ENCODE data around the gene ASPHD2. TPM values are rescaled to one million over a fixed set of nuclear protein-coding genes. Genes with fewer than 3 reads are reported as not detected.

ASPHD2 gene
- total RNA-seq, 3 donors from 2014 or later, result 0.59 to 1.3 (median 0.64) TPM

DNA sequence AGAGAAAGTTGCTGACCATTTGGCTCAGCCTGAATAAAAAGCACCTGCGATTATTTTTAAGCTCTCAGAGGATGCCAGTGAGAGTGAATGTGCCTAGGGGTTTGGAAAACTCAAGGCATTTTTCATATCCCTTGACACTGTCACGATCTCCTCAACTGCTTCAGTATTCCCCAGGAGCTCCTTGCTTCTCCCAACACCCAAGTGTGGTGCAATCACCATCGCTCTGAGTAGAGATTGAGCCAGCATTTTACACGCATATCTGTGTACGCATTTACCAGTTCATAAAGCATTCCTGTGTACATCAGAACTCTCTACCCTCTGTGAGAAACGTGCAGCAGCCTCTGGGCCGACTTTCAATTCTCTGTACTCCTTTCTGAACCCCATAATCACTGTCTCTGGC lies 56.0 kb downstream of the ASPHD2 start:
- no peak for TF ChIP-seq POLR2AphosphoS5 (IDR thresholded peaks at IDR 0.05)
- no peak for TF ChIP-seq POLR2A (IDR thresholded peaks at IDR 0.05)
- TF ChIP-seq, protein P1, sequence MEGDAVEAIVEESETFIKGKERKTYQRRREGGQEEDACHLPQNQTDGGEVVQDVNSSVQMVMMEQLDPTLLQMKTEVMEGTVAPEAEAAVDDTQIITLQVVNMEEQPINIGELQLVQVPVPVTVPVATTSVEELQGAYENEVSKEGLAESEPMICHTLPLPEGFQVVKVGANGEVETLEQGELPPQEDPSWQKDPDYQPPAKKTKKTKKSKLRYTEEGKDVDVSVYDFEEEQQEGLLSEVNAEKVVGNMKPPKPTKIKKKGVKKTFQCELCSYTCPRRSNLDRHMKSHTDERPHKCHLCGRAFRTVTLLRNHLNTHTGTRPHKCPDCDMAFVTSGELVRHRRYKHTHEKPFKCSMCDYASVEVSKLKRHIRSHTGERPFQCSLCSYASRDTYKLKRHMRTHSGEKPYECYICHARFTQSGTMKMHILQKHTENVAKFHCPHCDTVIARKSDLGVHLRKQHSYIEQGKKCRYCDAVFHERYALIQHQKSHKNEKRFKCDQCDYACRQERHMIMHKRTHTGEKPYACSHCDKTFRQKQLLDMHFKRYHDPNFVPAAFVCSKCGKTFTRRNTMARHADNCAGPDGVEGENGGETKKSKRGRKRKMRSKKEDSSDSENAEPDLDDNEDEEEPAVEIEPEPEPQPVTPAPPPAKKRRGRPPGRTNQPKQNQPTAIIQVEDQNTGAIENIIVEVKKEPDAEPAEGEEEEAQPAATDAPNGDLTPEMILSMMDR (IDR thresholded peaks at IDR 0.05), result no peak
- Histone ChIP-seq H3K9me3 (no peaks in the 10 kb centered on the region), H3K27me3 (no peaks in the 10 kb centered on the region), H3K4me1 (peaks cover 6 to 14% of the 10 kb centered on the region in 2 donors), H3K4me3 (peak overlapping the region in 1 of 3 donors; percentile 84), H3K27ac (peak overlapping the region; percentile 21 to 98), H3K36me3 (no peaks in the 10 kb centered on the region)
- intact Hi-C loops (cut with DNase I; ENCODE audit: low total_unique reads), result no loop called here
- no peak for DNase-seq (ENCODE audit: low spot score in 2 of 2)

DNA sequence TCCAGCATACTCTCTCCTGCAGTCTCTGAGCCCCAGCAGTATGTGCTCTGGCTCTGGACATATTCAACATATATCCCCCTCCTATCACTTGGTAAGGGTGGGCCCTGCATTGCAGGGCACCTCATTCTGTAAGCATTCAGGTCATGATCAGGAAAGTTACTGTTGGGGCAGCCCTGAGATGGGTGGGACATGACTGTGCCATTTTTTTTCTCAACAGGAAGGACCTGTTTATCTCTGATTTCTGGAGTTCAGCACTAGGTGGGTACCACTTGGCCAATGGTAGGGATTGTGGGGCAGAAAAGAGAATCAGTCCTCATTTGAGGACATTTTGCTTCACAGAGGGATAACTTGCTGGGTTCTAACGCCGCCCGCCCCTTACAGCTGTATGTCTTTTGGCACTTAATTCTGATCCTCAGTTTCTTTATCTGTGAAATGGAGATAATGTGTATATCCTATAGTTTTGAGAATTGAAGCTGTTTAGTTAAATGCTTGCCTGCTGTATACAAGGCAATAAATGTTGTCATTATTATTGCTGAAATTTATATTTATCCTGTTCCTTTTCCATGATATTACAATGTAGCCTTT lies 56.8 kb downstream of the ASPHD2 start:
- no peak for DNase-seq (ENCODE audit: low spot score in 2 of 2)
- H3K4me3 ChIP-seq, result no peak overlapping the region
- no peak for TF ChIP-seq POLR2A (IDR thresholded peaks at IDR 0.05)
- TF ChIP-seq, protein P1 (IDR thresholded peaks at IDR 0.05), result no peak
- no peak for TF ChIP-seq POLR2AphosphoS5 (IDR thresholded peaks at IDR 0.05)
- no peaks in the 10 kb centered on the region for H3K27me3 ChIP-seq
- no peaks in the 10 kb centered on the region for H3K9me3 ChIP-seq
- no peaks in the 10 kb centered on the region for H3K36me3 ChIP-seq
- H3K27ac ChIP-seq, result no peak overlapping the region
- intact Hi-C loops (cut with DNase I; ENCODE audit: low total_unique reads), result no loop called here
- peaks cover 0 to 14% of the 10 kb centered on the region in 2 donors for H3K4me1 ChIP-seq

DNA sequence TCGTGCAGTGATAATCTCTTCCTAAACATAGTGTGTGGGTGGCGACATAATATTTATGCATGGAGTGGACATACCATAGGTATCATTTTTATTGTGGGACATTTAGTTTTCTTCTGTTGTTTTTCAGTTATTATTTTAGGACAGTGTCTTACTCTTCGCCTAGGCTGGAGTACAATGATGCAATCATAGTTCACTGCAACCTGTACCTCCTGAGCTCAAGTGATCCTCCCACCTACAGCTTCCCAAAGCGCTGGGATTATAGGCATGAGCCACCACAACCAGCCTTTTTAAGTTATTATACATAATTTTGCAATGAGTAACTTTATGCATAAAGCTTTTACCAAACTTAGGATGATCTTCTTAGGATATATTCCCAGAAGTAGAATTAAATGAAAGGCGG lies 57.3 kb downstream of the ASPHD2 start:
- no peak for DNase-seq (ENCODE audit: low spot score in 2 of 2)
- intact Hi-C loops (cut with DNase I; ENCODE audit: low total_unique reads), result no loop called here
- Histone ChIP-seq H3K36me3 (no peaks in the 10 kb centered on the region), H3K4me1 (peaks cover 0 to 14% of the 10 kb centered on the region in 2 donors), H3K9me3 (no peaks in the 10 kb centered on the region), H3K27me3 (no peaks in the 10 kb centered on the region), H3K4me3 (no peak overlapping the region), H3K27ac (no peak overlapping the region)
- TF ChIP-seq POLR2A (IDR thresholded peaks at IDR 0.05), result no peak

DNA sequence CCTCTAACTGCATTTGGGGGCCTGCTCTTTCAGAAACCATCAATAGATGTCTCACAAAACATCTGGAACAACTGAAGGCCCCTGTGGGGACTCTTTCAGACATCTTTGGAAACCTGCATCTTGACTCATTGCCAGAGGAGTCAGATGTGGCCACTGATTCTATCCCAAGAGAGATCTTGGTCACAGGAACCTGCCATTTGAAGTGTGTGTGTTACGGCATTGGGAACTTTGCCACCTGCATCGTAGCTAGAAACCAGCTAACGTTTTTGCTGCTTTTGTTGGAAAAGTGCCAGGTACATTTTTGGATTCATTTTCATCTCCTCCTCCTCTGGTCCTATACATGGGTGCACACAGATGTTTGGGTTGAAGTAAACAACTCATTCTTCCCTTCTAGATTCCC lies 58.9 kb downstream of the ASPHD2 start:
- H3K9me3 ChIP-seq, result no peaks in the 10 kb centered on the region
- H3K4me3 ChIP-seq, result no peak overlapping the region
- intact Hi-C loops (cut with DNase I; ENCODE audit: low total_unique reads), result no loop called here
- peaks cover 0 to 11% of the 10 kb centered on the region in 2 donors for H3K4me1 ChIP-seq
- no peaks in the 10 kb centered on the region for H3K27me3 ChIP-seq
- H3K27ac ChIP-seq, result no peak overlapping the region
- H3K36me3 ChIP-seq, result peaks cover 5% of the 10 kb centered on the region
- TF ChIP-seq POLR2AphosphoS5 (IDR thresholded peaks at IDR 0.05) (no peak), POLR2A (IDR thresholded peaks at IDR 0.05) (no peak)
- TF ChIP-seq, protein P1 (IDR thresholded peaks at IDR 0.05), result no peak
- DNase-seq (ENCODE audit: low spot score in 2 of 2), result no peak

DNA sequence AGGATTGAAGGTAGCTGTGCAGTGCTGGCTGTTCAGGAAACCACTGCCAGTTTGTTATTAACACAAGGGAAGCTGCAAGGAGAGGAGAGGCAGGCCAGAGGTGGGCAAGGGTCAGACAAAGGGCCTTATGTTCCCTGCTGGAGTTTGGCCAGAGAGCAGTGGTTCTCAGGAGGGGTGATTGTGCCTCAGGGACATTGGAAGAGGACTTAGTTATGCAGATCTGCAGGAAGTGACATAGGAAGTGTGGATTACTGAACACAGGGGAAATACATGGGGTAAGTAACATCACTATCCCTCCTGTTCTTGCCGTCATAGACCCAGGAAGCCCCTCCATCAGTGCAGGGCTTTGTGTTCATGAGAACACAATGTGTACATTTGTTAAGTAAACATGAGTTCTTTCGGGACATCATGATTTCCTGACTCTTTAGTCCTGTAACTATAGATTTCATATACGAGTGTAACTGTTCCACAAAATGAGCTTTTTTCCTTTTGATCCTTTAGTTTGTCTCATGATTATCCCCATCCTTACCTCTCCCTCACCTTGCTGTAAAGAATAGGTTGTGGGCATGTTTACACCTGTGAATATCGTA lies 60.5 kb downstream of the ASPHD2 start:
- no peak overlapping the region for H3K4me3 ChIP-seq
- H3K27ac ChIP-seq, result no peak overlapping the region
- intact Hi-C loops (cut with DNase I; ENCODE audit: low total_unique reads), result no loop called here
- no peaks in the 10 kb centered on the region for H3K9me3 ChIP-seq
- peaks cover 15% of the 10 kb centered on the region for H3K36me3 ChIP-seq
- no peak for TF ChIP-seq POLR2AphosphoS5 (IDR thresholded peaks at IDR 0.05)
- TF ChIP-seq, protein P1 (IDR thresholded peaks at IDR 0.05), result no peak
- no peak for TF ChIP-seq POLR2A (IDR thresholded peaks at IDR 0.05)
- no peaks in the 10 kb centered on the region for H3K27me3 ChIP-seq
- DNase-seq (ENCODE audit: low spot score in 2 of 2), result no peak
- peaks cover 0 to 9% of the 10 kb centered on the region in 2 donors for H3K4me1 ChIP-seq
